Activated effector memory CD4-positive, alpha-beta T cell treated with anti-CD3 and anti-CD28 coated beads, Interleukin-2, amount 50 U/mL, for 16 hours (primary cell): ENCODE measurements around the gene CDK13.
"Not testable (repeated sequence)": the region's sequence is repeated elsewhere in the genome, so short reads cannot be mapped to it uniquely, and the experiment has no call there.

Experiments used
- DNase-seq: peaks from one replicate; pipeline ENCODE4 v3.0.0-alpha.2; 2020

CDK13 gene

DNA sequence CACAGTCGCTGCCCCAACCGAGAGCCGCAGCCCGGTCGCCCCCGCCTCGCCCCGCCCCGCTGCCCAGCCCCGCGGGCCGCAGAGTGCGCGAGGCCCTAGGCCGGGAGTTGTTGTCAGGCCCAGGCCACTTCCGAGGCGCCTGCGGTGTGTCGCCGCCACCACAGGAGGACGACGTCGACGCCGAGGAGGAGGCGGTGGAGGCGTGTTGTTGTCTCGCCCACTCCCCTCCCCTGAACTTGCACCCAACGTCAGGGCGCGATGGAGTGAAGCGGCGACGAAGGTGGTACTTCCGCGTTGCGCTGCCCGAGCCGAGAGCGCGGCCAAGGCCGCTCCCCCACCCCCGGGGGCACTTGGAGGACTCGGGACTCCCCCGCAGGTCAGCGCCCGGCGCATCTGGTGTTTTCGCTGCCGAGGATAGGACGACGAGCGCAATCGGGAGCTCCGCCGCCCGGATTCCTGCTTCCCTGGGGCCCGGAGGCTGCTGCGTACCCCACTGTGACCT lies at the start of gene CDK13:
Gene CDK13, plus strand, starts transcription at position 286 of the 502 bp plus-strand sequence. CDS start 386 bp downstream, outside the sequence.
- peak; percentile 95 for DNase-seq

DNA sequence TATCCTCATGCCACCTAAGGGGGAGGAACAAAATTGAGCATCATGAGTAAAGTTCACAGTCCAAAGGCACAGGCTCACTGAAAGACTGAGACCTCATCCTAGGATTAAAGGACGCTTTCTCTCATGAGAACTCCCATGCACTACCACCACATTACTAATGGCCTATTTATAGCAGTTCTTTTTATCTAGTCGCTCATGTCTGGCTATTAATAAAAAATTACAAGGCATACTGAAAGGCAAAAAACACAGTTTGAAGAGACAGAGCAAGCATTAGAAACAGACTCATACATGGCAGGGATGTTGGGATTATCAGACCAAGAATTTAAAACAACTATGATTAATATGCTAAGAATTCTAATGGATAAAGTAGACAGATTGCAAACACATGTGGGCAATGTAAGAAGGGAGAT lies 46.0 kb upstream of the CDK13 start:
- no peak for DNase-seq

DNA sequence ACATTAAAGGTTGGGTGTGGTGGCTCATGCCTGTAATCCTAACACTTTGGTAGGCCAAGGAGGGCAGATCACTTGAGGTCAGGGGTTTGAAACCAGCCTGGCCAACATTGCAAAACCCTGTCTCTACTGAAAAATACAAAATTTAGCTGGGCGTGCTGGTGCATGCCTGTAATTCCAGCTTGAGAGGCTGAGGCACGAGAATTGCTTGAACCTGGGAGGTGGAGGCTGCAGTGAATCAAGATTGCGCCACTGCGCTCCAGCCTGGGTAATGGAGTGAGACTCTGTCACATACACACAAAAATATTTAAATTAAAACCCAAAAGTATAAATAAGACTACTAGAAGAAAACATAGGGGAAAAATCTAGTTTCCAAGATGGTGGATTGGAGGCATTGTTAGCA lies 41.9 kb upstream of the CDK13 start:
- no peak for DNase-seq

DNA sequence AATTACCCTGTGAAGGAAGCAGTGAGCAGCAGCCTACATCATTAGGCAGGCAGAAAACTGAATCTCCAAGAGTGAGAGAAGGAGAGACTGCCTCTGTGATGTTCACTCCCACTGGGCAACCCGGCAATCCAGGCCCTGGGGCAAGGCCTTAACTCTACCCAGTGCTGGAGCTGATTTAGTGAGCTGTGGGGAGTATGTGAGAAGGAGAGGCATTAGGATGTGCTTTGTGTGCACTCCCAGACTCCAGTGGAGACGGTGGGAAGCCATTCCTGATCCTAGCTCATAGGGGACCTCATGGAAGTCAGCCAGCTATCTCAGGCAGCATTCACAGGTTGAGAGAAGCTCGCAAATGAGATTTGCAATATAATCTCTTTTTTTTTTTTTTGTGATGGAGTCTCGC lies 41.1 kb upstream of the CDK13 start:
- no peak for DNase-seq

DNA sequence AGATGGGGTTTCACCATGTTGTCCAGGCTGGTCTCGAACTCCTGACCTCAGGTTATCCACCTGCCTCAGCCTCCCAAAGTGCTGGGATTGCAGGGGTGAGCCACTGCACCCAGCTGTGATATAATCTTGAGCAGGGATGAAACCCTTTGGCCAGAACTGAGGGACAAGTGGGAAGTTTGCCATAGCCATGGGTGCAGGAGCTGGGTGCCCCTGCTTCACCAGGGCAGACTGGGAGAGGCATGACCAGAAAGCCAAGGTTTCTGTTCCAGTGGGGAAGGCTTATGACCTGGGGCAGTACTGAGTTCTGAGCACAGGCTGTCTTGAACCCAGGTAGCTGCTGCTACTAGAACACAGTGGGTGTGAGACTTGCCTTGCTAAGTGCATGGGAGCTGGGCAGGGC lies 40.5 kb upstream of the CDK13 start:
- no peak for DNase-seq

DNA sequence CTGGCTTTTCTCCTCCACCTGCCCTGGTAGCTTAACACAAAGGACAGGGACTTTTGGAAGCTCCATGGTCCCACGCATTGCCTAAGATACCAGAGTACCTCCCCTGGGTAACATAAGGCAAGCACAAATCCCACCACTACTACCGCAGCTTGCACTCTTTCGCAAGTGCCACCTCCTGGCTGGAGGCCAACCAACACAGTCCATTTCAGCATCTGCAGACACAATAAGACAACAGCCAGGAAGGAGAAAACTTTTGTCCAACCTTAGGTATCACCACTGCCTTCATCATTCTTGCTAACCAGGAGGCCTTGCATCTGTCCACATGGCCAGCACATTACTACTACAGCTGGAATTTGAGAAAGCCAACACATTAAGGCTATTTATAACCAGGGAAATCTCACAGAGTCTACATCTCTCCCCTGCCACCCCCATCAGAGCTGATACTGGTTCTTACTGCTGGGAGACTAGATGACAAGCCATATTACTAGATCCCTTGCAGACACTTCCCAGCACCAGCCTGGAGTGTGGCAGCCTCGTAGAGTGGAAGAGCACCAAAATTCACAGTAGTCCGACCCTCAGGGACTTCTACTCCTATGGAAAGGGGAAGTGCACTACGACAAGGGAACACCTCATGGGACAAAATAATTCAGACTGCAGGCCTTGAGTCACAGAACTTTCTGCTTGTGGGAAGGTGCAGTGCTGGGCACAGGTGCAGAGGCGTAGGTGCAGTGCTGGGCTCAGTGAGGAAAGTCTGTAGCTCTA lies 39.8 kb upstream of the CDK13 start:
- no peak for DNase-seq

DNA sequence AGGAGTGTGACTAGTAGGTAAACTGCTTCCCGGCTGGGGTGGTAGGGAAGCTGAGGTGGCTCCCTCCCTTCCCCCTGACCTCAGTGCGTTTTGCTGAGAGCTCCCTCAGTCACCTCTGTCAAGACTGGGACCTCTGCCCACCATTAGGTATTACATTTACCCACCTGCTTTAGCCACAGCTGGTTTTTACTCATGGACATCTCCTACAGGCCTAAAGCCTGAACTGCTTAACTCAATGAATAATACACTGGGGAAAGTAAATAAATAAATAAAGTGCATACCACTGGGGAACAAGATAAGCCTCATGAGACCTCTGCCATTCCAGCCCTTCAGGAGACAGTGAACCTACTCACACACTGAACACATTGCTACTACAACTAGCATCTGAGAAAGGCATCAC lies 38.9 kb upstream of the CDK13 start:
- no peak for DNase-seq

DNA sequence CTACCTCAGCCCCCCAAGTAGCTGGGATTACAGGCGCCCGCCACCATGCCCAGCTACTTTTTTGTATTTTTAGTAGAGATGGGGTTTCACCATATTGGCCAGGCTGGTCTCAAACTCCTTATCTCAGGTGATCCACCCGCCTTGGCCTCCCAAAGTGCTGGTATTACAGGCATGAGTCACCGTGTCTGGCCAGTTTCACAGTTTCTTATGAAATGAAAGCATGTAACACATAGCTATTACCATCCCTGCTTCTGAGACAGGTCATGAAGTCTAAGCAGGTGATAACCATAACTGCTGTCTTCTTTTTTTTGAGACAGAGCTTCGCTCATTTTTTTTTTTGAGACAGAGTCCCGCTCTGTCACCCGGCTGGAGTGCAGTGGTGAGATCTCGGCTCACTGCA lies 34.2 kb upstream of the CDK13 start:
- not testable (repeated sequence) for DNase-seq

DNA sequence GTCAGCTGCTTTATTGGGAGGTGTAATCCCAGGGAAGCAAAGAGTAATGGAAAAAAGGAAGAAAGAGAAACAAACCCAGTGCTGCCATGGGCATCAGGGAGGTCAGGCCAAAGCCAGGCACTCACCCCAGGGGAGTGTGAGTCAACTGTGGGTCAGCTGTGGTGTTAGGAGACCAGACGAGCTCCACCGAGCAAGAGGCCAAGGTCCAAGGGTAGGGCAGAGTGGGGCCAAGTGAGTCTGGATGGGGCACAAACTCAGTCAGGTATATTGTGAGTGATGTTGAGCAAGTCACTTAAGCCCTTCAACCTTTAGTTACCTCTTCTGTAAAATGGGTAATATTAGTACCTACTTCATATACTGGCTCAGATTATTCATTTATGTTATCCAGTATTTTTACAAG lies 30.4 kb upstream of the CDK13 start:
- no peak for DNase-seq

DNA sequence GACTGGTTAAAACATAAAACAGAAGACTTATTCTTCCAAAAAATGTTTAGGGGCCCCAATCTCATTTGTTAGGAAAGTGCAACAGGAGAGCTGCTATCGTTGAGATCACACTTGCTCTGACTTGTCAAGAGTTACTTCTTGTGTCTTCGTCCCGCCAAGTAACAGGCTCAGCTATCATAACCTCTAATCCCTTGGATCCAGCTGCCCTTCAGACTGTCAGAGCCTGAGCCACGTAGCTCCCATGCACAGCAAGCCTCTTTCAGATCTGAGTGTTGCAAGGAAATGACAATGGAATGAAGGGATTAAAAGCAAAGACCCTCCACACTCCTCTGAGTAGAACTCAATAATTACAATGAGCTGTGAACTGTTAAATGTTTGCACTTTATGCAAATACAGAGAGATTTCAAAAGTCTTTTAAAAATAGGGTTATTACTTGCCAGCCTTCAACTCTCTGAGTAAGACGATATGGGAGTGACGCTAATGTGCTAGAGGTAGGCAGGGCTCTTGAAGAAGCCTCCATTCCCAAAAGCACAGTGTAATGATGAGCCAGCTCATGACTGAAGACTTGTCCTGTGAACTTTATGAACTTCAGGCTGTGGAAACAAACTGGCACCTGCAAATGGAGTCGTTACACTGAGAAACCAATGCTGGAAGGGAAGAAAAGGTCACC lies 28.4 kb upstream of the CDK13 start:
- no peak for DNase-seq

DNA sequence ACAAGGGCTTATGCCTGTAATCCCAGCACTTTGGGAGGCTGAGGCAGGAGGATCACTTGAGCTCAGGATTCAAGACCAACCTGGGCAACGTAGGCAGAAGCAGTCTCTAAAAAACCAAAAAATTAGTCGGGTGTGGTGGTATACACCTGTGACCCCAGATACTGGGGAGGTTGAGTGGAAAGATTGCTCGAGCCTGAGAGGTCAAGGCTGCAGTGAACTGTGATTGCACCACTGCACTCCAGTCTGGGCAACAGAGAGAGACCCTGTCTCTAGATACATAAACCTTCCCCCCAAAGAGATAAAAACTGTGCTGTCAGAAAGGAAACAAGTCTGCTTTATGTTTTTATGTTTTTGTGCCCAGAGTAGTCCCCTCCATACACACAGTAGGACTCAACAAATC lies 27.5 kb upstream of the CDK13 start:
- no peak for DNase-seq

DNA sequence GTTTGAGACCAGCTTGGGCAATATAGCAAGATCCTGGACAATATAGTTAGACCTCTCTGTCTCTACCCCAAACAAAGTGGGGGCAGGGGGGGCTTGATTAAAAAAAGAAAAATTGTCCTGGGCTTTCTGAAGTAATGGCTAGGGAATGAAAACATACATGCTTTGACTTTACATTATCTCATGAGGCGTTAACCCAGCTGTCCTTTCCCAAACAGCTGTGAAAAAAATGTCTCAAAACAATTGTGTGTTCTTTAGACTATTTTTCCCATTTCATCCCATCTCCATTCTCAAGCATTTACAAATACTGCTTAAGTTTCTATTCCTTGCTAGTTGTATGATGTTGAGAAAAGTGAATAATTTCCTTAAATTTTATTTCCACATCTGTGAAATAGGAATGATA lies 27.0 kb upstream of the CDK13 start:
- no peak for DNase-seq

DNA sequence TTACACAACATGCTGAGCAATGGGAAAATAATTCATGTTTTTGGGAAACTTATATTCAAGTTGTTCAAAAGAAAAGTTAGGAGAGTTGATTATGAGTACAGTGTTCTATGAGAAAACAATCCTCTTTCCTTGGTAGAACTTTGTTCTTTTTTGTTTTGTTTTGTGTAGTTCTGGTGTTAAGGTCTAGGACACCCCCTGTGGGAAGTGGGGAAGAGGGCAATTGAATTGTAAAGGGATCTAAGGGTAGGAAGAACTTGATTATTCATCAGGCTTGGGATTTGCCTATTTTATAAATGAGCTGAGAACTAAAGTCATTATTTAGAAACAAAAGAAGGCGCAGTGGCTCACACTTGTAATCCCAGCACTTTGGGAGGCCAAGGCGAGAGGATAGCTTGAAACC lies 25.9 kb upstream of the CDK13 start:
- no peak for DNase-seq

DNA sequence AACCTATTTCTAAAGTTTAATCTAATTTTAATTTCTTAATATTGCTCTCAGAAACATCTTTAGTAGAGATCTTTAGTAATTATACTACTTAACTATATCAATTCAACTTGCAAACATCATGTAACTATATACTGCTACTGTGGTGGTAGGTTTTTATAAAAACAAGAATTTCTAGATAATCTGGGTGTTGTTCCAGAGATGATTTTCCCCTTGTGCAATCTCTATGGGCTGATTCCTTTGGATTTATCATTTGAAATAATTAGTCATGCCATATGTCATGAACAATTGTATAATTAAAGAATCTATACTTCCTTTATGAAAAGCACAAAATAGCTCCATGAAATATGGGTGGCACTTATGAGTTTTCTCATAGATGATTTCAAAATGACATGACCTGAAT lies 23.9 kb upstream of the CDK13 start:
- no peak for DNase-seq

DNA sequence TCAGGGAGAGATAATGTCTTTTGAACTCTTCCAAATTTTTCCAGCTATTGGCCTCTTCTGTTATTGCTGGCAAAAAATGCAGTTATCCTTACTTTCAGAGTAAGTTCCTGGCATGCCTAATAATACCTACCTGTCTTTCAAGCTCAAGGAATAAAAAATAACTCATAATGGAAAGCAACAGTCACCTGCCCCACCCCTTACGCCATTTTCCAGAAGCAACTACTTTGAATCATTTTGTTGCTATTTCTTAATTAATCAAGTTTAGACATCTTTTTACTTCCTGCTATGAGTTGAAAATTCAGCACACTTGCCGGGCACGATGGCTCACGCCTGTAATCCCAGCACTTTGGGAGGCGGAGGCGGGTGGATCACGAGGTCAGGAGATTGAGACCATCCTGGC lies 23.0 kb upstream of the CDK13 start:
- no peak for DNase-seq

DNA sequence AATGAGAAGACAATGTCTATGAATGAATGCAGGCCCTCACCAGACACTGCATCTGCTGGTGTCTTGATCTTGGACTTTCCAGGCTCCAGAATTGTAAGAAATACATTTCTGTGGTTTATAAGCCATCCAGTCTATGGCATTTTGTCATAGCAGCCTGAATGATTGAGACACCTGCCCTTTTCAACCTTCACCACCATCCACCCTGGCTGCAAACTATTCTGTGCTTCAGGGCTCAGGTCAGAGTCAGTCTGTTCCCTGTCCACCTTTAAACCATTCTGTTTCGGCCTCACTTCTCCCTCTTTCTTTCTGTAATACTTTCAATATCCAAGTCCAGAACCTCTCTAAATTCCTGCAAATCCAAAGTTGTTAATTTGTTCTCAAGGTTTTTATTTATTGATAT lies 15.9 kb upstream of the CDK13 start:
- DNase-seq: no peak

DNA sequence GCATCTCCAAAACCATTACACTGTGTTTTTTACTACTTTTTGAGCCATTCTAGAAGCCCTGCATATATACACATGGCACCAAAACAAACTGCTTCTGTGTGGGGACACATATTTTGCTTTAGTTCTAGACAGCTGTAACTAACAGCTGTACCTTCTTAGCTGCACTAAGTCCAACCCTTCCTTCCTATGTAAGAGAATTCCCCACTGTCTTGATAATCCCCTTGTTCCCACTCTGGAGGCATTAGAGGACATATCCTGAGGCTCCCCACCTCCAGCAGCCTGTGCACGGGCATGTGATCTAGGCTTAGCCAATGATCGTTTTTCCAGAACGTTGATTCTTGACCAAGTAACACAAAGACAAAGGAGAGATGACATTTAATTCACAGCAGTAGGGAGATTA lies 13.3 kb upstream of the CDK13 start:
- no peak for DNase-seq

DNA sequence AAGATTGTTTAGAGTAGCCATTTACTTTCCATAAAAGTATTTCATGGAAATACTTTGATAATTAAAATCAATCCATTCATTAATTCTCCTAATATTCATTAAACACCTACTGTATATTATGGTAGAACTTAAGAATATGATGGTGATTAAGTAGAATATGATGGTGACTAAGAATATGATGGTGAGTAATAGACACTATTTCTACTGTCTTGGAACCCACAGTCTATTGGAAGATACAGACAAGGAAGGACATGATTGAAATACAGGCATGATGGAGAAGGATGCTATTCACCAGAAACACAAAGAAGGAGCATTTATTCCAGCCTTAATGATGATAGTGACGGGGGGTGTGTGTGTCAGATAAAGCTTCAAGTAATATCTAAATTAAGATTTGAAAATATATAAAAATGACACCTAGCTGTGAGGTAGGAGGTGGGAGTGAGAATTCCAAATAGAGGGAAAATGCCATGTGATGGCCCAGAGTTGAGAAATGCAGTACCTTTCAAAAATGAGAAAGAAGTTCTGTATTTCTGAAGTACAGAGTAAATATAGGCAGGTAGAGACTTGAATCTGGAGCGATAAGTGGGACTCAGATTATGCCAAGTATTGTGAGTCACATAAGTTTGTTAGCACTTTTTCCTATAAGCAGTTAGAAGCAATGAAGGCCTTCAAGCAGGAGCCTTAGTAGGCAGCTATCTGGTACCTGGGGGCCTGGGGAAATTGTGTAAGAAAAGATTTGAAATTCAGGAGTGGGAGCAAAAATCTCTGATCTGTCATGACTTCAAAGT lies 12.5 kb upstream of the CDK13 start:
- no peak for DNase-seq

DNA sequence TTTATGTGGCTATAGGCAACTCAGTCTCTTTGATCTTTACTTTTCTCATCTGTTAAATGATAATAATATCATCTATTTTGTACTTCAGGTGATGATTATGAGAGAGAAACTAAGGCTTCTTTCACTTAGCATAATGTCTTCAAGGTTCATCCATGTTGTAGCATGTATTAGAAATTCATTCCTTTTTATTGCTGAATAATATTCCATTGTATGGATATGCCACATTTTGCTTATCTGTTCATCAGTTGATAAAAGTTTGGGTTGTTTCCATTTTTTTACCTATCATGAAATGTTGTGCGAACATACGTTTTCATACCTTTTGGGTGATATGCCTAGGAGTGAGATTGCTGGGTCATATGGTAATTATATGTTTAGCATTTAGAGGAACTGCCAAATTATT lies 7.2 kb upstream of the CDK13 start:
- no peak for DNase-seq

DNA sequence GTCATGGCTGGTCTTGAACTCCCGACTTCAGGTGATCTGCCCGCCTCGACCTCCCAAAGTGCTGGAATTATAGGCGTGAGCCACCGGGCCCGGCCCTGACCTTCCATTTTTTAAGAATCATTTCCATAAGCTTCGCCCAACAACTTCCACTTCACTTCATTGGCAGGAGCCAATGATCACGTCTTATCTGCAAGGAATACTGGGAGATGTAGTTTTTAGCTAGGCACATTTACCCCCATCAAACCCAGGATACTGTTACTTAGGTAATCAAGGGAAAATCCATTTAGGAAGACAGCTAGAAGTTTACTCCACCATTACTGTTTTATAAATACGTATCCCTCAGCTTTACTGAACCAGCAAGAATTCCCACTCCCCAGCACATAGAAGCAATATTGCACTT lies 3.4 kb upstream of the CDK13 start:
- no peak for DNase-seq

DNA sequence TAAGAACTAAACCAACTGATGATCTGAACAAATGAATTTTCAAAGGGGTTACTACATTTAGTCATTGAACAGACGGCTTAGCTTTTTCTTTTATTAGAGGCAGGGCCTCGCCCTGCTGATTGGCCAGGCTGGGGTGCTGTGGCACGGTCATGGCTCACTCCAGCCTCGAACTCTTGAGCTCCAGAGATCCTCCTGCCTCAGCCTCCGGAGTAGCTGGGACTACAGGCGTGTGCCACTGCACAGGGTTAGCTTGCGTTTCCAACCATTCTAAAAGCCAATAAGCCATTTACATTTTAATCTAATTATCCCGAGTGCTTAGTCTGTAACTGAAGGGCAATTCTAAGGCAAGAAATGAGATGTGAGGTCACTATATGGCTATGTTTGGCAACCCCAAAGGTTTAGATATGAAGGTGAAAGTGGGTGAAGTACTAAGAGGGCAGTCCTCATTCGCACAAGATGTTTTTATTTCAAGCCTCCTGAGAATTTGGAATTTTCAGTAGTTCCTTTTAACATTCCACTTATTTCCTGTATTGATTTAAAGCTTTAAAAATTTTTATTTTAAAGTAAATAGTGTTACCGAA lies 1.6 kb upstream of the CDK13 start:
- no peak for DNase-seq

DNA sequence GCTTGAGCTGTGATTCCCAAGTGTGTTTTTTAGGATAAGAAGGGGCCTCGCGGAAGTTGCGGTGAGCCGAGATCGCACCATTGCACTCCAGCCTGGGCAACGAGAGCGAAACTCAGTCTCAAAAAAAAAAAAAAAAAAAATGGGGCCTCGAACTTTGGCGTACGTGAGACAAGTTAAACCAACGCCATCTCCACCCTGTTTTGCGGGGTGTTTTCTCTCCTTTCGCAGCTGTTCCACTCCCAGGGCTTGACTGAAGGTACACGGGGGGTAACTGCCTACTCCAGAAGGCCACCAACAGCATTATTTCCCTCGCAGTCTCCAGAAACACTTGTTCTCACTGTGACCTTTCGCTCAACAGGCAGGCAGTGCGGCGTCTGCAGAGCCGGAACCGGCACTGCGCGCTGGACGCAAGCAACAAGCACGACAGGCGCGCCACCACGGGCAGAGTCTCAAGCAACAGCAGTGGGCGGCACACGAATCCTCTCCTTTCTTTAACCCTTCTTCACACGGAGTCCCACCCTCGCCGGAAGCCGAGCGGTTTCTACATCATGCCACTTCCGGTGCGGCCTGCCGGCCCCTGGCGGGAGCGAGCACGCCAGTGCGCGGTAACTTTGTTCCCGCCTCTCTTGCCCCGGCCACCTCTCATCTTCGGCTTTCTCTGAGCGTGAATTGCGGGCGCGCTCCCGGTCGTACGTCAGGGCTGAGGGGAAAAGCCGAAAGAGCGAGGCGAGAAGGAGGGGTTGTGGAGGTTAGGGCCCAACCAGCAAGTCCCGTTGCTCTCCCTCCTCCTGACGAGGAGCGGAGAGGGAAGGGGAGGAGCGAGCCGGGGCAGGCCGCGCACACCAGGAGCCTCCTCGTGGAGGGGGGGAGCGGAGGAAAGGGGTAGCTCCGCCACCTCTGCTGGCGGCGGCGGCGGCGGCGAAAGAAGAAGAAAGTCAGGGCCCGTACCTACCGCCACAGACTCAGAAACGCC lies 814 bp upstream of the CDK13 start:
- peak; percentile 99 for DNase-seq
